ENCODE data around the gene PEAK1.

DNA sequence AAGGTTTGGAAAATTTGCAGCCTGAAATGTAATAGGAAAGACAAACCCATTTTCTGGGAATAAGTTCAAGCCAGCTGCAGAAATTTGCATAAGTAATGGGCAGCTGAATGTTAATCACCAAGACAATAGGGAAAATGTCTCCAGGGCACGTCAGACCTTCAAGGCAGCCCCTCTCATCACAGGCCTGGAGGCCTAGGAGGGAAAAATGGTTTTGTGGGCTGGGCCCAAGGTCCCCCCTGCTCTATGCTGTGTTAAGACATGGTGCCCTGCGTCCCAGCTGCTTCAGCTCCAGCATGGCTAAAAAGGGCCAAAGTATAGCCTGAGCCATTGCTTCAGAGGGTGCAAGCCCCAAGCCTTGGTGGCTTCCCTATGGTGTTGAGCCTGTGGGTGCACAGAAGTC lies 184.3 kb downstream of the PEAK1 start:
- TF ChIP-seq, protein P1, sequence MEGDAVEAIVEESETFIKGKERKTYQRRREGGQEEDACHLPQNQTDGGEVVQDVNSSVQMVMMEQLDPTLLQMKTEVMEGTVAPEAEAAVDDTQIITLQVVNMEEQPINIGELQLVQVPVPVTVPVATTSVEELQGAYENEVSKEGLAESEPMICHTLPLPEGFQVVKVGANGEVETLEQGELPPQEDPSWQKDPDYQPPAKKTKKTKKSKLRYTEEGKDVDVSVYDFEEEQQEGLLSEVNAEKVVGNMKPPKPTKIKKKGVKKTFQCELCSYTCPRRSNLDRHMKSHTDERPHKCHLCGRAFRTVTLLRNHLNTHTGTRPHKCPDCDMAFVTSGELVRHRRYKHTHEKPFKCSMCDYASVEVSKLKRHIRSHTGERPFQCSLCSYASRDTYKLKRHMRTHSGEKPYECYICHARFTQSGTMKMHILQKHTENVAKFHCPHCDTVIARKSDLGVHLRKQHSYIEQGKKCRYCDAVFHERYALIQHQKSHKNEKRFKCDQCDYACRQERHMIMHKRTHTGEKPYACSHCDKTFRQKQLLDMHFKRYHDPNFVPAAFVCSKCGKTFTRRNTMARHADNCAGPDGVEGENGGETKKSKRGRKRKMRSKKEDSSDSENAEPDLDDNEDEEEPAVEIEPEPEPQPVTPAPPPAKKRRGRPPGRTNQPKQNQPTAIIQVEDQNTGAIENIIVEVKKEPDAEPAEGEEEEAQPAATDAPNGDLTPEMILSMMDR (conservative IDR thresholded peaks at IDR 0.05 in 1 of 2, IDR thresholded peaks at IDR 0.05 in 1 of 2; ENCODE audit: low read depth in 1 of 2, low read length in 2 of 2), result no peak
- no peak for TF ChIP-seq EZH2 (IDR thresholded peaks at IDR 0.05; ENCODE audit: low read length, missing control alignments)

Measured in fibroblast of lung (primary cell).